GM10266 (cell line): Measurements from ENCODE around the gene CD28.

Experiments used
- DNase-seq: peaks from one replicate; pipeline ENCODE4 v3.0.0; 2012; ENCODE audit errors: extremely low spot score
- TF ChIP-seq, protein P1 (sequence below): IDR thresholded peaks from 2 replicates; pipeline ENCODE4 v1.5.1; 2012; ENCODE audit warnings: mild to moderate bottlenecking, low read depth; ENCODE audit not compliant: control insufficient read depth, insufficient read depth; ENCODE audit errors: missing control alignments

Gene CD28

DNA sequence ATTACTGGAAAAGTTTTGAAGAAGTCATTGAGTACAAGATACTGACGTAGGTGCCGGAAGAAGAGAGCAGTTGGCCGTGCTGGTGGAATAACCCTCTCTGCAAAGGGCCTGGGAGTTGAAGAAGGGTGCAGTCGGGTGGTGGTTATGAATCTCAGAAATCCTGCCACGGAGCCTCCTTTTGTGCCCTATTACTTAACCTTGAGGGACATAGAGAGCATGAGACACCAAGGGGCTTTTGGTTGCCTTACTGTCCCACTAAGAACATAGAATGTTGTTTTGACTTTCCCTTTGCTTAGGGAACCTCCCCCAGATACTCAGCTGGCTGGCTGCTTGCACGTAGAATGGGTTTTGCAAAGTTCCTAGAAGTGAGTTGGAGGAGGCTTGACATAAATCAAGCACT lies 1.3 kb upstream of the CD28 start:
- no peak for DNase-seq
- TF ChIP-seq, protein P1, sequence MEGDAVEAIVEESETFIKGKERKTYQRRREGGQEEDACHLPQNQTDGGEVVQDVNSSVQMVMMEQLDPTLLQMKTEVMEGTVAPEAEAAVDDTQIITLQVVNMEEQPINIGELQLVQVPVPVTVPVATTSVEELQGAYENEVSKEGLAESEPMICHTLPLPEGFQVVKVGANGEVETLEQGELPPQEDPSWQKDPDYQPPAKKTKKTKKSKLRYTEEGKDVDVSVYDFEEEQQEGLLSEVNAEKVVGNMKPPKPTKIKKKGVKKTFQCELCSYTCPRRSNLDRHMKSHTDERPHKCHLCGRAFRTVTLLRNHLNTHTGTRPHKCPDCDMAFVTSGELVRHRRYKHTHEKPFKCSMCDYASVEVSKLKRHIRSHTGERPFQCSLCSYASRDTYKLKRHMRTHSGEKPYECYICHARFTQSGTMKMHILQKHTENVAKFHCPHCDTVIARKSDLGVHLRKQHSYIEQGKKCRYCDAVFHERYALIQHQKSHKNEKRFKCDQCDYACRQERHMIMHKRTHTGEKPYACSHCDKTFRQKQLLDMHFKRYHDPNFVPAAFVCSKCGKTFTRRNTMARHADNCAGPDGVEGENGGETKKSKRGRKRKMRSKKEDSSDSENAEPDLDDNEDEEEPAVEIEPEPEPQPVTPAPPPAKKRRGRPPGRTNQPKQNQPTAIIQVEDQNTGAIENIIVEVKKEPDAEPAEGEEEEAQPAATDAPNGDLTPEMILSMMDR: no peak

DNA sequence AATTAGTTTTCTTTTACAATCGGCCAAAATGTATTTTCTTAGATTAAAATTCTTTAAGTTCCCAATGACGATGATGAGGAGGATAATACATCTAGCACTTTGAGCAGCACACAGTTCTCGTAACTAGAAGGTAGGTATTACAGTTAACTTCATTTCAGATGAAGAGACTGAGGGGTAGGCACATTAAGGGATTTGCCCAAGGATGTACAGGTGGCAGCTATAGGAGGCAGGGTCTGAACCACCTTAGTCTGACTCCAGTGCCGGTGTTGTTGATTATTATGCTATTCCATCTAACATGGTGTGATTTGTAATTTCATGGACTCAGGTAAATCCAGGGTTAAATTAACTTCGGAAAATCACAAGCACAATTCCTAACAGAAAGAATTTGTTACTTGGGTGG lies 1.1 kb downstream of the CD28 start:
- TF ChIP-seq, protein P1: no peak
- DNase-seq: no peak

DNA sequence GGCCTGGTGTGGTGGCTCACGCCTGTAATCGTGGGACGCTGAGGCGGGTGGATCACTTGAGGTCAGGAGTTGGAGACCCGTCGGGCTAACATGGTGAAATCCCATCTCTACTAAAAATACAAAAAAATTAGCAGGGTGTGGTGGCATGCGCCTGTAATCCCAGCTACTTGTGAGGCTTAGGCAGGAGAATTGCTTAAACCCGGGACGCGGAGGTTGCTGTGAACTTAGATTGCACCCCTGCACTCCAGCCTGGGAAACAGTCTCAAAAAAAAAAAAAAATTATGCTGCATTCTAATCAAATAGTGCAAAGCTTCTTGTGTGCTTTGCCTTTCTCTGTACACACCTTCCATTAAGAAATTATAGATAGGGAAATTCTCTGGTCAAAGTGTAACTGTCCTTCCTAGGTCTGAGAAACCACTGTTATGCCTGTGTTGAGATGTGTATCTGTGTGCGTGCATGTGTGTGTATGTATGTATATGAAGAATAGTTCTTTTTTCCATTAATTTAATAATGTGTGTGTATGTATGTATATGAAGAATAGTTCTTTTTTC lies 2.5 kb downstream of the CD28 start:
- no peak for DNase-seq
- TF ChIP-seq, protein P1: no peak

DNA sequence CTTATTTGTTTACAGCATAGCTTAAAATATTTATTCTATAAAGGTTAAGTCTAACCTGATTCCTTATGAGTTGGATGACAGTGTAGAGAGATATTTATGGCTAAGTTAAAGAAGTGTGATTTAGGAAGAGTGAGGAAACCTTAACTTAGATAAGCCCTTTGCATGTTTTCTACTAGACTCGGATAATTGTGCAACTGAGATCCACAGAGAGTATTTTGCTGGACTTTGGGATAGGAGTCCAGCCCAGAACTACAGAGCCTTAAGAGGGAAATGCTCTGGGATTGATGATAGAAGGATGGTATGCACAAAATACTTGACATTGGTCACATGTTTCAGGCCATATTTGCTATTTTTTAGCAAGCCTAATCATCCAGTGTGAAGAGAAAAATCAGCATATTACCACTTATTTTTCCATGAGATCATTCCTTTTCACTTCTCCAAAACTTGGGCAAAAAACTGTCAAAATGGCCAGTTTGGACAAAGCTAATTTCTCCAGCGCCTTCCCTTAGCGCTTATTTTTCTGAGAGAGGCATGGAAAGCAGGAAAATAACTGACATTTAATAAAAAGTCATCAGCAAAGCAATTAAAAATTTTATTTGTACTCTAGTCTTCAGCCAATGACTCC lies 3.1 kb downstream of the CD28 start:
- TF ChIP-seq, protein P1: no peak
- DNase-seq: no peak

DNA sequence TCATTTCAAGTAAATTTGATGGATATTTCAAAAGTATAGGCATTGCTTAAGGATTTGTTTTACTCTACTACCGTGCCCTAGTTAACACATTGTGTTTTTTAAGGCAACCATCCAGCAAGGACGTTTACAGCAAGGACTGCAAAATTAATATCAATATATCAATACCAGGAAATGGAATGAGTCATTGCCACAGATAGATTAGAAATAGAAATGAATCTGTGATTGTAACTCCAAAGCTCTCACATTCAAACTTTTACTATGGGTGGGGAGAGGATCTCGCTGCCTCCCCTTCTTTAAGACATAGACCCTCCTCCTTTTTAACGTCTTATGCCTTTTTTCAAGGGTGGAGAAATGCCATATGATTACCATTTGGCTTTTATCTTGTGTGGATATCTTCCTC lies 3.8 kb downstream of the CD28 start:
- no peak for DNase-seq
- TF ChIP-seq, protein P1: no peak

DNA sequence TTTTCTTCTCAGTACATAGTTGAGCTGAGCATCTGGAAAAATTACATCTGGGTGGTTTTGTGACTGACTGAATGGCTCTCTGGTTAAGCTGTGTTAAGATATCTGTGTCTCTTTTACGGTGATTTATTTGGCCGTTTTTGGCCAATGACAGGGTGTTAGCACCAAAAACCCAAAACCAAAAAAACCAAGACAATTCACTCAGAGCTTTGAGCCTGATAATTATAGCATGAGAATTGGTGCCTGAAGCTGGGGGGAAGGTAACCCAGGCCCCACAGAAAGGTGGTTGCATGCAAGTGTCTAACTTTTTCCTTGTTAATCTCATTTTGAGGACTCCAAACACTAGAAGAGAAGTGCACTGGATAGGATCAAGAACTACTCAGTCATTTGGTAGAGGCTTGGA lies 4.5 kb downstream of the CD28 start:
- DNase-seq: no peak
- TF ChIP-seq, protein P1: no peak

DNA sequence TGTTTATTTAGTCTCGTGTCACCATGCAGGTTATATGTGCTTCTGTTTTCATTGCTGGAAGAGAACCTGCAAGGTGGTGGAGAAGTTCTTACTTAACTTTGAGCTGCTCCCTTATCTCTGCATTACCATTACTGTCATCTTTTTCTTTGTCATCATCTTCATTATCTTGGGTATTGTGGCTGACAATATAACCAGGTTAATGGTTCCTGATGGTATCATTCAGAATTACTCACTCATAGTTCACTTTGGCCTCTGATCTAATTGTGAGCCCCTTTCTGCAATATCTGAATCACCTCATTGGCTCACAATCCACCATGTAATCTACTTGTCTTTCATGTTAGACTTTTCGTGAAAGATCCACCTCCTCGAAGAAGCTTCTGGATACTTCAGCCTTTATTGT lies 5.0 kb downstream of the CD28 start:
- TF ChIP-seq, protein P1: no peak
- no peak for DNase-seq
